Measurements from ENCODE around the gene CLPTM1. TPM values are rescaled to one million over a fixed set of nuclear protein-coding genes. Genes with fewer than 3 reads are reported as not detected.
"Not testable (repeated sequence)": the region's sequence is repeated elsewhere in the genome, so short reads cannot be mapped to it uniquely, and the experiment has no call there.

Gene CLPTM1
- total RNA-seq, 1 experiment from 2014 or later, result 82.0 TPM

- Mint-ChIP-seq H3K27ac (peak overlapping the region in 2 of 3 experiments; percentile 34 to 57; a peak in 3 of 7 replicates), H3K4me1 (peaks cover 29 to 39% of the 10 kb centered on the region in 2 experiments), H3K36me3 (ENCODE audit: insufficient read depth in 1 of 3, low read depth in 3 of 3) (peaks cover 10 to 14% (median 14%) of the 10 kb centered on the region in 3 experiments; a peak in 6 of 7 replicates), H3K9me3 (no peaks in the 10 kb centered on the region; a peak in 1 of 5 replicates), H3K27me3 (ENCODE audit: low read depth) (no peaks in the 10 kb centered on the region; the same call in 1 of the 2 replicates), H3K4me3 (peak overlapping the region in 1 of 2 experiments; percentile 64; a peak in 3 of 5 replicates)
- H3K18ac ChIP-seq (ENCODE audit: insufficient read length, low read depth, low read length), result no peak overlapping the region
- H2AFZ ChIP-seq (ENCODE audit: low read length), result no peak overlapping the region
- no peak for TF ChIP-seq CTCF (conservative IDR thresholded peaks at IDR 0.05)
- no peaks in the 10 kb centered on the region for H3K23me2 ChIP-seq (ENCODE audit: insufficient read length, low read depth, low read length, poor library complexity, severe bottlenecking)
- H3K27me3 ChIP-seq (ENCODE audit: insufficient read depth, low read length), result no peaks in the 10 kb centered on the region
- no peaks in the 10 kb centered on the region for H4K20me1 ChIP-seq (ENCODE audit: control insufficient read depth, insufficient read depth, insufficient read length)
- H2BK5ac ChIP-seq (ENCODE audit: insufficient read length, low read length), result no peak overlapping the region
- H3K4me2 ChIP-seq (ENCODE audit: insufficient read depth, insufficient read length, low read length), result no peak overlapping the region
- no peak overlapping the region for H2BK12ac ChIP-seq (ENCODE audit: insufficient read length, low read depth, low read length)
- no peak overlapping the region for H3K9ac ChIP-seq (ENCODE audit: extremely low read depth, insufficient read length, low read length)
- no peak overlapping the region for H2BK15ac ChIP-seq (ENCODE audit: low read depth, low read length)
- DNase-seq, result no peak
- H3T11ph ChIP-seq (ENCODE audit: low read length), result no peak overlapping the region
- no peak overlapping the region for H2BK120ac ChIP-seq (ENCODE audit: low read depth, low read length, poor library complexity, severe bottlenecking)
- H3K4me1 ChIP-seq (ENCODE audit: insufficient read depth, low read length), result peaks cover 2% of the 10 kb centered on the region; the same call in 1 of the 2 replicates
- WGBS (ENCODE audit: extremely low coverage, insufficient read length, low lambda C conversion rate), result no CpG with 5 or more reads among the region's 6 CpGs
- H3K79me1 ChIP-seq (ENCODE audit: insufficient read depth, low read depth, low read length, poor library complexity, severe bottlenecking), result no peaks in the 10 kb centered on the region
- no peak overlapping the region for H3K27ac ChIP-seq (ENCODE audit: insufficient read length, low read depth, low read length)
- no peaks in the 10 kb centered on the region for H3K9me3 ChIP-seq (ENCODE audit: control insufficient read depth, low read depth, low read length)
- no peak overlapping the region for H4K5ac ChIP-seq (ENCODE audit: insufficient read length, low read depth, low read length)
- no peak overlapping the region for H4K8ac ChIP-seq (replicated peaks; ENCODE audit: insufficient read length, low read depth, low read length)
- H3K14ac ChIP-seq (ENCODE audit: insufficient read depth, low read length), result no peak overlapping the region
- H2AK5ac ChIP-seq (ENCODE audit: insufficient read length, low read length), result no peak overlapping the region
- H4K91ac ChIP-seq (ENCODE audit: insufficient read length, low read depth, low read length), result no peak overlapping the region
- no peak overlapping the region for H3K4ac ChIP-seq (ENCODE audit: low read depth, low read length)
- no peak overlapping the region for H3K56ac ChIP-seq (ENCODE audit: insufficient read length, low read depth, low read length)
- H3K23ac ChIP-seq (ENCODE audit: insufficient read length, low read depth, low read length), result no peak overlapping the region
- no peaks in the 10 kb centered on the region for H3K79me2 ChIP-seq (ENCODE audit: insufficient read depth, low read length)
- H2BK20ac ChIP-seq (ENCODE audit: low read depth, low read length, poor library complexity, severe bottlenecking), result no peak overlapping the region
Observed at GRCh38 chr19:44912854-44913253, 42.3 kb upstream of the CLPTM1 start.

- H3K27me3 ChIP-seq (ENCODE audit: insufficient read depth, low read length); H2BK12ac ChIP-seq (ENCODE audit: insufficient read length, low read depth, low read length); H3K36me3 Mint-ChIP-seq (ENCODE audit: insufficient read depth in 1 of 3, low read depth in 3 of 3); H3T11ph ChIP-seq (ENCODE audit: low read length); H3K9me3 ChIP-seq (ENCODE audit: control insufficient read depth, low read depth, low read length); H3K9me3 Mint-ChIP-seq; H3K4me1 ChIP-seq (ENCODE audit: insufficient read depth, low read length); H2BK20ac ChIP-seq (ENCODE audit: low read depth, low read length, poor library complexity, severe bottlenecking); H3K23me2 ChIP-seq (ENCODE audit: insufficient read length, low read depth, low read length, poor library complexity, severe bottlenecking); H2BK15ac ChIP-seq (ENCODE audit: low read depth, low read length); H4K5ac ChIP-seq (ENCODE audit: insufficient read length, low read depth, low read length); H3K56ac ChIP-seq (ENCODE audit: insufficient read length, low read depth, low read length); H2AFZ ChIP-seq (ENCODE audit: low read length); H3K79me1 ChIP-seq (ENCODE audit: insufficient read depth, low read depth, low read length, poor library complexity, severe bottlenecking); H4K8ac ChIP-seq (replicated peaks; ENCODE audit: insufficient read length, low read depth, low read length); H2BK5ac ChIP-seq (ENCODE audit: insufficient read length, low read length); DNase-seq; H3K23ac ChIP-seq (ENCODE audit: insufficient read length, low read depth, low read length); H3K4ac ChIP-seq (ENCODE audit: low read depth, low read length); H4K20me1 ChIP-seq (ENCODE audit: control insufficient read depth, insufficient read depth, insufficient read length); H3K27me3 Mint-ChIP-seq (ENCODE audit: low read depth); H3K27ac ChIP-seq (ENCODE audit: insufficient read length, low read depth, low read length); H4K91ac ChIP-seq (ENCODE audit: insufficient read length, low read depth, low read length); H3K18ac ChIP-seq (ENCODE audit: insufficient read length, low read depth, low read length); H2AK5ac ChIP-seq (ENCODE audit: insufficient read length, low read length); H3K79me2 ChIP-seq (ENCODE audit: insufficient read depth, low read length); H2BK120ac ChIP-seq (ENCODE audit: low read depth, low read length, poor library complexity, severe bottlenecking): not testable (repeated sequence)
- H3K4me1 Mint-ChIP-seq, result peaks cover 29 to 34% of the 10 kb centered on the region in 2 experiments
- H3K27ac Mint-ChIP-seq, result peak overlapping the region; percentile 93 to 100 (median 99)
- H3K4me2 ChIP-seq (ENCODE audit: insufficient read depth, insufficient read length, low read length), result peak overlapping the region; percentile 75
- H3K4me3 Mint-ChIP-seq, result peak overlapping the region; percentile 94 to 98
- H3K9ac ChIP-seq (ENCODE audit: extremely low read depth, insufficient read length, low read length), result peak overlapping the region; percentile 21
- H3K14ac ChIP-seq (ENCODE audit: insufficient read depth, low read length), result peak overlapping the region; percentile 41
- WGBS (ENCODE audit: extremely low coverage, insufficient read length, low lambda C conversion rate), result no CpG with 5 or more reads among the region's 23 CpGs
Observed at GRCh38 chr19:44913512-44914432, 41.4 kb upstream of the CLPTM1 start.
